Suprapubic skin (tissue), 3 donors: ENCODE measurements around the gene RUNX1.

Source experiments
- POLR2A ChIP-seq, 2 donors: fragments of 450-650 bp; IDR thresholded peaks; one replicate each; pipeline ENCODE4 v1.6.1; 2017; ENCODE audit warnings: antibody characterized with exemption in 2 of 2, mild to moderate bottlenecking in 2 of 2, moderate library complexity in 2 of 2
- TF ChIP-seq, protein P1 (sequence below), 2 donors: fragments of 200-600 bp in 1 of 2; fragments of 450-650 bp in 1 of 2; sonication (generic) in 1 of 2; IDR thresholded peaks; one replicate each; pipeline ENCODE4 v1.5.1; 2016 to 2019; ENCODE audit warnings: antibody characterized with exemption in 2 of 2, mild to moderate bottlenecking in 1 of 2, moderate library complexity in 1 of 2

DNA sequence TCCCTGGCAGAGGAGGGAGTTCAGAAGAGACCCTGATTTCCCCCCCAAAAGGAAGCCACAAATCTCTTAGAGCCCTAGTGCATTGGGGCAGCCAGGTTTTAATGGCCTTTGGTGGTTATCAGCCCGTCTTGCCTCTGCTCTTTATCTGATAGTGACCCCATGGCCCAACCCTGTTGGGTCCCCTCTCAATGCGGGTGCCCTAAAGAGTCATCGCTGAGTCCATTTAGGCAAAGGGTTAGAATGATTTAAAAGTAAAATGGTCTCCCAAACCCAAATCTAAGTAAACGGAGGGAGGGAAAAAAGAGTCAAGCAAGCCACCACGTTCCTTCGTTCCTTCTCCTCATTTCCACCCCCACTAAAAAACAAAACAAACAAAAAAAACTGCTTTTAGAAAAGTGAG is 164.0 kb downstream of the RUNX1 start:
- no peak for TF ChIP-seq POLR2A (IDR thresholded peaks at IDR 0.05)
- TF ChIP-seq, protein P1, sequence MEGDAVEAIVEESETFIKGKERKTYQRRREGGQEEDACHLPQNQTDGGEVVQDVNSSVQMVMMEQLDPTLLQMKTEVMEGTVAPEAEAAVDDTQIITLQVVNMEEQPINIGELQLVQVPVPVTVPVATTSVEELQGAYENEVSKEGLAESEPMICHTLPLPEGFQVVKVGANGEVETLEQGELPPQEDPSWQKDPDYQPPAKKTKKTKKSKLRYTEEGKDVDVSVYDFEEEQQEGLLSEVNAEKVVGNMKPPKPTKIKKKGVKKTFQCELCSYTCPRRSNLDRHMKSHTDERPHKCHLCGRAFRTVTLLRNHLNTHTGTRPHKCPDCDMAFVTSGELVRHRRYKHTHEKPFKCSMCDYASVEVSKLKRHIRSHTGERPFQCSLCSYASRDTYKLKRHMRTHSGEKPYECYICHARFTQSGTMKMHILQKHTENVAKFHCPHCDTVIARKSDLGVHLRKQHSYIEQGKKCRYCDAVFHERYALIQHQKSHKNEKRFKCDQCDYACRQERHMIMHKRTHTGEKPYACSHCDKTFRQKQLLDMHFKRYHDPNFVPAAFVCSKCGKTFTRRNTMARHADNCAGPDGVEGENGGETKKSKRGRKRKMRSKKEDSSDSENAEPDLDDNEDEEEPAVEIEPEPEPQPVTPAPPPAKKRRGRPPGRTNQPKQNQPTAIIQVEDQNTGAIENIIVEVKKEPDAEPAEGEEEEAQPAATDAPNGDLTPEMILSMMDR (IDR thresholded peaks at IDR 0.05) = no peak
